Measurements from ENCODE around the gene UNC13D. TPM values are rescaled to one million over a fixed set of nuclear protein-coding genes. Genes with fewer than 3 reads are reported as not detected.
A peak's percentile ranks its signal among the peaks of the same experiment; 100 is the strongest.

UNC13D gene
- total and polyA plus RNA-seq, 3 experiments from 2014 or later = 90.3 to 154 (median 143) TPM

GRCh38 chr17:75820094-75821080 lies 23.8 kb downstream of the UNC13D start:
- Mint-ChIP-seq H3K9me3 (no peaks in the 10 kb centered on the region), H3K4me1 (peaks cover 13 to 23% (median 18%) of the 10 kb centered on the region in 3 donors), H3K27me3 (no peaks in the 10 kb centered on the region), H3K4me3 (no peak overlapping the region), H3K27ac (peak overlapping the region in 6 of 8 donors; percentile 39 to 95 (median 74)), H3K36me3 (peaks cover 0 to 77% (median 7%) of the 10 kb centered on the region in 3 donors)
- CTCF ChIA-PET = interaction anchor here (0.7 to 0.9 kb wide), 2 partner anchors 67 kb away, joined by 4 read pairs; no protein-coding TSS in a partner anchor
- POLR2A ChIA-PET = interaction anchor here (0.6 to 0.7 kb wide), 3 partner anchors 27 to 121 kb away, joined by 3 to 4 read pairs (median 4); partner anchors contain the start of gene FBF1
- no peak overlapping the region for H3K4me3 ChIP-seq (ENCODE audit: low read length)
- no peak overlapping the region for H3K27ac ChIP-seq (ENCODE audit: low read depth, low read length)
- H3K27me3 ChIP-seq (ENCODE audit: insufficient read depth, low read length, poor library complexity, severe bottlenecking) = no peaks in the 10 kb centered on the region
- H3K36me3 ChIP-seq (ENCODE audit: insufficient read depth, low read length) = peaks cover 10% of the 10 kb centered on the region
- H3K4me1 ChIP-seq (ENCODE audit: insufficient read depth, low read length) = peaks cover 14% of the 10 kb centered on the region
- DNase-seq = no peak
- no peaks in the 10 kb centered on the region for H3K9me3 ChIP-seq (ENCODE audit: low read length)

- no peak for DNase-seq
- Mint-ChIP-seq H3K4me1 (peaks cover 13 to 23% (median 18%) of the 10 kb centered on the region in 3 donors), H3K27ac (peak overlapping the region in 2 of 8 donors; percentile 58 to 67), H3K27me3 (no peaks in the 10 kb centered on the region), H3K36me3 (peaks cover 0 to 82% (median 7%) of the 10 kb centered on the region in 3 donors), H3K9me3 (no peaks in the 10 kb centered on the region), H3K4me3 (no peak overlapping the region)
- no peaks in the 10 kb centered on the region for H3K27me3 ChIP-seq (ENCODE audit: insufficient read depth, low read length, poor library complexity, severe bottlenecking)
- peaks cover 14% of the 10 kb centered on the region for H3K4me1 ChIP-seq (ENCODE audit: insufficient read depth, low read length)
- H3K36me3 ChIP-seq (ENCODE audit: insufficient read depth, low read length) = peaks cover 10% of the 10 kb centered on the region
- H3K4me3 ChIP-seq (ENCODE audit: low read length) = no peak overlapping the region
- no peak overlapping the region for H3K27ac ChIP-seq (ENCODE audit: low read depth, low read length)
- ChIA-PET POLR2A (no interaction called here), CTCF (interaction anchor here (0.7 kb wide), 1 partner anchor 66 kb away, joined by 4 read pairs; no protein-coding TSS in a partner anchor)
- H3K9me3 ChIP-seq (ENCODE audit: low read length) = no peaks in the 10 kb centered on the region
These were observed 24.5 kb downstream of the UNC13D start for GRCh38 chr17:75819678-75820077.

- H3K27ac ChIP-seq (ENCODE audit: low read depth, low read length) = no peak overlapping the region
- Mint-ChIP-seq H3K4me3 (no peak overlapping the region), H3K36me3 (peaks cover 0 to 82% (median 7%) of the 10 kb centered on the region in 3 donors), H3K4me1 (peaks cover 13 to 23% (median 18%) of the 10 kb centered on the region in 3 donors), H3K27ac (peak overlapping the region in 6 of 8 donors; percentile 52 to 77 (median 62)), H3K27me3 (no peaks in the 10 kb centered on the region), H3K9me3 (no peaks in the 10 kb centered on the region)
- no peak for DNase-seq
- CTCF ChIA-PET = interaction anchor here (0.7 kb wide), 1 partner anchor 66 kb away, joined by 4 read pairs; no protein-coding TSS in a partner anchor
- peaks cover 10% of the 10 kb centered on the region for H3K36me3 ChIP-seq (ENCODE audit: insufficient read depth, low read length)
- H3K27me3 ChIP-seq (ENCODE audit: insufficient read depth, low read length, poor library complexity, severe bottlenecking) = no peaks in the 10 kb centered on the region
- H3K9me3 ChIP-seq (ENCODE audit: low read length) = no peaks in the 10 kb centered on the region
- no peak overlapping the region for H3K4me3 ChIP-seq (ENCODE audit: low read length)
- peaks cover 14% of the 10 kb centered on the region for H3K4me1 ChIP-seq (ENCODE audit: insufficient read depth, low read length)
- POLR2A ChIA-PET = no interaction called here
These were observed 25.1 kb downstream of the UNC13D start for GRCh38 chr17:75819116-75819515.

- Histone ChIP-seq H3K9me3 (ENCODE audit: low read length) (no peaks in the 10 kb centered on the region), H3K4me1 (ENCODE audit: insufficient read depth, low read length) (peaks cover 14% of the 10 kb centered on the region), H3K4me3 (ENCODE audit: low read length) (no peak overlapping the region), H3K27ac (ENCODE audit: low read depth, low read length) (no peak overlapping the region), H3K36me3 (ENCODE audit: insufficient read depth, low read length) (peaks cover 10% of the 10 kb centered on the region), H3K27me3 (ENCODE audit: insufficient read depth, low read length, poor library complexity, severe bottlenecking) (no peaks in the 10 kb centered on the region)
- H3K4me1 Mint-ChIP-seq = peaks cover 13 to 23% (median 18%) of the 10 kb centered on the region in 3 donors
- no peaks in the 10 kb centered on the region for H3K27me3 Mint-ChIP-seq
- POLR2A ChIA-PET = interaction anchor here (0.5 to 0.8 kb wide), 2 partner anchors 40 to 65 kb away, joined by 3 to 4 read pairs; no protein-coding TSS in a partner anchor
- no peak overlapping the region for H3K4me3 Mint-ChIP-seq
- DNase-seq = no peak
- CTCF ChIA-PET = interaction anchor here (1.1 kb wide), 1 partner anchor 9 kb away, joined by 3 read pairs; no protein-coding TSS in a partner anchor
- H3K9me3 Mint-ChIP-seq = no peaks in the 10 kb centered on the region
- H3K27ac Mint-ChIP-seq = peak overlapping the region in 4 of 8 donors; percentile 30 to 84 (median 71)
- peaks cover 0 to 83% (median 7%) of the 10 kb centered on the region in 3 donors for H3K36me3 Mint-ChIP-seq
These were observed 25.8 kb downstream of the UNC13D start for GRCh38 chr17:75818326-75818885.

GRCh38 chr17:75817571-75817970 lies 26.6 kb downstream of the UNC13D start:
- ChIA-PET POLR2A (no interaction called here), CTCF (interaction anchor here (0.7 to 1.1 kb wide), 2 partner anchors 9 to 55 kb away, joined by 3 read pairs; no protein-coding TSS in a partner anchor)
- Histone ChIP-seq H3K36me3 (ENCODE audit: insufficient read depth, low read length) (peaks cover 15% of the 10 kb centered on the region), H3K27me3 (ENCODE audit: insufficient read depth, low read length, poor library complexity, severe bottlenecking) (no peaks in the 10 kb centered on the region), H3K4me3 (ENCODE audit: low read length) (no peak overlapping the region), H3K4me1 (ENCODE audit: insufficient read depth, low read length) (peaks cover 13% of the 10 kb centered on the region), H3K9me3 (ENCODE audit: low read length) (no peaks in the 10 kb centered on the region), H3K27ac (ENCODE audit: low read depth, low read length) (no peak overlapping the region)
- Mint-ChIP-seq H3K4me1 (peaks cover 13 to 22% (median 18%) of the 10 kb centered on the region in 3 donors), H3K36me3 (peaks cover 0 to 88% (median 7%) of the 10 kb centered on the region in 3 donors), H3K4me3 (no peak overlapping the region), H3K27me3 (no peaks in the 10 kb centered on the region), H3K9me3 (no peaks in the 10 kb centered on the region), H3K27ac (peak overlapping the region in 1 of 8 donors; percentile 17)
- DNase-seq = no peak

- no peak for DNase-seq
- Histone ChIP-seq H3K4me1 (ENCODE audit: insufficient read depth, low read length) (peaks cover 4% of the 10 kb centered on the region), H3K4me3 (ENCODE audit: low read length) (no peak overlapping the region), H3K9me3 (ENCODE audit: low read length) (no peaks in the 10 kb centered on the region), H3K27ac (ENCODE audit: low read depth, low read length) (no peak overlapping the region), H3K36me3 (ENCODE audit: insufficient read depth, low read length) (peaks cover 16% of the 10 kb centered on the region), H3K27me3 (ENCODE audit: insufficient read depth, low read length, poor library complexity, severe bottlenecking) (no peaks in the 10 kb centered on the region)
- Mint-ChIP-seq H3K9me3 (no peaks in the 10 kb centered on the region), H3K27ac (peak overlapping the region in 1 of 8 donors; percentile 6), H3K36me3 (peaks cover 0 to 89% (median 7%) of the 10 kb centered on the region in 3 donors), H3K4me3 (no peak overlapping the region), H3K27me3 (no peaks in the 10 kb centered on the region), H3K4me1 (peaks cover 6 to 13% (median 11%) of the 10 kb centered on the region in 3 donors)
- ChIA-PET POLR2A (no interaction called here), CTCF (interaction anchor here (0.7 to 1.8 kb wide), 2 partner anchors 10 to 80 kb away, joined by 3 to 4 read pairs; partner anchors contain the start of gene TRIM65)
These were observed 27.5 kb downstream of the UNC13D start for GRCh38 chr17:75816693-75817092.

- H3K36me3 Mint-ChIP-seq = peaks cover 0 to 88% (median 2%) of the 10 kb centered on the region in 3 donors
- POLR2A ChIA-PET = interaction anchor here (0.8 to 1.2 kb wide), 3 partner anchors 11 to 35 kb away, joined by 3 to 5 read pairs (median 4); a partner anchor contains a TSS
These were observed 28.8 kb downstream of the UNC13D start for GRCh38 chr17:75815399-75815798.

More at GRCh38 chr17:75815399-75815798, 28.8 kb downstream of the UNC13D start:
- Mint-ChIP-seq H3K27me3 (no peaks in the 10 kb centered on the region), H3K27ac (no peak overlapping the region), H3K4me3 (no peak overlapping the region), H3K9me3 (no peaks in the 10 kb centered on the region), H3K4me1 (peaks cover 0 to 6% (median 0%) of the 10 kb centered on the region in 3 donors)
- Histone ChIP-seq H3K36me3 (ENCODE audit: insufficient read depth, low read length) (peaks cover 20% of the 10 kb centered on the region), H3K27ac (ENCODE audit: low read depth, low read length) (no peak overlapping the region), H3K27me3 (ENCODE audit: insufficient read depth, low read length, poor library complexity, severe bottlenecking) (no peaks in the 10 kb centered on the region), H3K9me3 (ENCODE audit: low read length) (no peaks in the 10 kb centered on the region), H3K4me1 (ENCODE audit: insufficient read depth, low read length) (no peaks in the 10 kb centered on the region), H3K4me3 (ENCODE audit: low read length) (no peak overlapping the region)
- CTCF ChIA-PET = interaction anchor here (1.0 to 1.8 kb wide), 3 partner anchors 12 to 33 kb away, joined by 3 to 4 read pairs (median 3); no protein-coding TSS in a partner anchor
- DNase-seq = no peak

All from CD8-positive, alpha-beta memory T cell (primary cell).